ENCODE results near the gene ROCK2. TPM values are rescaled to one million over a fixed set of nuclear protein-coding genes. Genes with fewer than 3 reads are reported as not detected.

The ROCK2 gene
- total and polyA plus RNA-seq, 2 of the 13 experiments (the other 11 are each of a cell fraction or from before 2014, with no cell fraction given) = 38.1 to 119 TPM

GRCh38 chr2:11155381-11156035 lies 188.9 kb downstream of the ROCK2 start, which contains the start of gene SLC66A3 (continued):
- TF ChIP-seq ARID4A (CRISPR knock-in tag; IDR thresholded peaks at IDR 0.05; ENCODE audit: borderline replicate concordance) (peak; percentile 84), AHDC1 (CRISPR knock-in tag; IDR thresholded peaks at IDR 0.05; ENCODE audit: borderline replicate concordance) (peak; percentile 54; the same call in 1 of the 2 replicates), DNMT1 (CRISPR knock-in tag; IDR thresholded peaks at IDR 0.05) (no peak; the same call in 1 of the 2 replicates), MZF1 (CRISPR knock-in tag; IDR thresholded peaks at IDR 0.05; ENCODE audit: borderline replicate concordance) (no peak), CCDC6 (CRISPR knock-in tag; IDR thresholded peaks at IDR 0.05) (peak; percentile 78; the same call in 1 of the 2 replicates), IKZF4 (CRISPR knock-in tag; IDR thresholded peaks at IDR 0.05; ENCODE audit: borderline replicate concordance, low read depth, not compliant biosample characterization) (peak; percentile 52), KDM5A (IDR thresholded peaks at IDR 0.05; ENCODE audit: borderline replicate concordance, low read length) (no peak), KLF15 (CRISPR knock-in tag; IDR thresholded peaks at IDR 0.05; ENCODE audit: borderline replicate concordance) (peak; percentile 81; the same call in 1 of the 2 replicates), POLR2A (IDR thresholded peaks at IDR 0.05; ENCODE audit: insufficient read depth in 1 of 2, low read depth in 2 of 2, low read length in 2 of 2) (peak; percentile 42 to 73; a peak in 3 of 4 replicates), ATF4 (CRISPR knock-in tag; IDR thresholded peaks at IDR 0.05) (no peak), ZSCAN9 (CRISPR knock-in tag; IDR thresholded peaks at IDR 0.05; ENCODE audit: borderline replicate concordance) (no peak), ZNF891 (CRISPR knock-in tag; IDR thresholded peaks at IDR 0.05) (no peak), ATF6 (CRISPR knock-in tag; conservative IDR thresholded peaks at IDR 0.05) (no peak), ZNF263 (CRISPR knock-in tag; IDR thresholded peaks at IDR 0.05) (peak; percentile 57), ZKSCAN5 (CRISPR knock-in tag; IDR thresholded peaks at IDR 0.05) (no peak), ARNT2 (CRISPR knock-in tag; IDR thresholded peaks at IDR 0.05; ENCODE audit: low read depth) (peak; percentile 77; the same call in 1 of the 2 replicates)

All from HepG2 (cell line).